GM10847 (cell line): ENCODE results near the gene KLHL22.

ENCODE experiments used
- POLR2A ChIP-seq: IDR thresholded peaks from 2 replicates; pipeline ENCODE4 v1.6.1; 2011; ENCODE audit not compliant: insufficient read length; ENCODE audit errors: extremely low read depth

KLHL22 gene

DNA sequence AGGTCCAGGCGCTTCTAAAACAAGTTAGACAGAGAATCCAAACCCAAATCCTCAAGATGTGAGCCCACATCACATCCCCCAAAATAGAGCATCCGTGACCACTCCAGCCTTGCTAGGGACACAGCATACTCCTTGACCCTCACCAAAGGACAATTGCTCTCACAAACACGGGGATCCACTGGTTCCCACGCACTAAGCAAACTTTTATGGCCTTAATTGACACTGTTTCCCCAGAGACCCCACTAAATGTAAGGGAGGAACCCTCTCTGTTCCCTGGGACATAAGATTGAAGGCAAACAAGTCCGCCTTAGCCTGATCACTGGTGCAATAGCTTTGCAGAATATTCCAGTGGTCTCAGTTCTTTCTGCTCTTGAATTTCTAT, 81.5 kb downstream of the KLHL22 start:
- no peak for TF ChIP-seq POLR2A

DNA sequence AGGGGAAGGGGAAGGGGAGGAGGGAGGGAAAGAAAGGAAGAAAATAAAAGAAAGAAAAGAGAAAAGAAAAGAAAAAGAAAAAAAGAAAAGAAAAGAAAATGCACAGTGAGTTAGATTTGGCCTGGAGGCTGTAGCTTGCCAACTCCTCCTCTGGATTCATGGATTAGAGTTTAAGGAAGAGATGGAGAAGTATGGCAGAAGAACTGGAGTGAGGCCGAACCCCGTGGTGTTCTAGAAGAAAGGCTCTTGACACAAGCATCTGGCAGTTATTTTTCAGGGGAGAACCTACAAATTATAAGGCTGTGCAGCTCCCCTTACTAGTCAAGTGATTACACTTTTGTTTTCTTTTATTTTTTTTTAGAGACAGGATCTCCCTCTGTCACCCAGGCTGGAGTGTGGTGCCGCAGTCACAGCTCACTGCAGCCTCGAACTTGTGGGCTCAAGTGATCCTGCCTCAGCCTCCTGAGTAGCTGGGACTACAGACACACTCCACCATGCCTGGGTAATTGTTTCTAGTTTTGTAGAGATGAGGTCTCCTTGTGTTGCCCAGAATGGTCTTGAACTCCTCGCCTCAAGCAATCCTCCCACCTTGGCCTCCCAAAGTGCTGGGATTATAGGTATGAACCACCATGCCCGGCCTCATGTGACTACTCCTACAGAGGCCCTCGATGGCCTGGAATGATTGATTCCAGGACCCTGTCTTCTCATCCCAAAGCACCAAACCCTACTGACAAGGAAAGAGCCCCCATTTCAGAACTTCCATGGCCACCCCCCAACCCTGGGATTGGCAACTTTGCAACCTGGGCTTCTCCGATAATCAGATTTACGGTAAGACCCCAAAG, 82.2 kb downstream of the KLHL22 start:
- TF ChIP-seq POLR2A: no peak

DNA sequence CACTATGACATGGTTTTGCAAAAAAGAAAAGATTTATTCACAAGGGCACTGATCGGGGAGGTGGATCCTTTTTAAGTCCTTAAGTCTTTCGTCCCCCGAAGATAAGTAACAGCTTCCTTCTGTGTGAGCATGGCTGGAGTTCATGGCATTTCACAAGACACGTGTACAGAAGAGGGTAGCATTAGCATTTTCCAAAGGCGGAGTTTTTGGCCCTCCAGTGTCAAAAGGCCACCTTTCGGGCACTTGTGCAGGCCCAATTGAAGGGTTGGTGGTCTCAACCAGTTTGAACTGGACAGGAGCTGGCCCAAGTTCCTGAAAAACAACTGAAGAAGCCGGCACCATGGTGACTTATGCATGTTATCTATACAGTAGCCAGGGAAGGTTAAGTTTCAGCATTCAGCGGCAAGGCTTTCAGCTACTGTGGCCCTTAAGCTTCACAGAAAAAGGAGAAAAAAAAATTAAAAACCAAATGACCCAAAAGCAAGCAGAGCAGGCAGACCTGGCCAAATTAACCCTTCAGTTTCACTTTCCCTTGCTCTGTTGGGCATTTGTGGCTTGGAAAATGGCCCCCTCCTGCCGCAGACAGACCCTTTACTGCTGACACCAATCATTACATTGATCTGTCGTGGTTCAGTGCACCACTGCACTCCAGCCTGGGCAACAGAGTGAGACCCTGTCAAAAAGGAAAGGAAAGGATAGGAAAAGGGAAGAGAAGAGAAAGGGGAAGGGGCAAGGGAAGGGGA, 83.0 kb downstream of the KLHL22 start:
- TF ChIP-seq POLR2A: no peak

DNA sequence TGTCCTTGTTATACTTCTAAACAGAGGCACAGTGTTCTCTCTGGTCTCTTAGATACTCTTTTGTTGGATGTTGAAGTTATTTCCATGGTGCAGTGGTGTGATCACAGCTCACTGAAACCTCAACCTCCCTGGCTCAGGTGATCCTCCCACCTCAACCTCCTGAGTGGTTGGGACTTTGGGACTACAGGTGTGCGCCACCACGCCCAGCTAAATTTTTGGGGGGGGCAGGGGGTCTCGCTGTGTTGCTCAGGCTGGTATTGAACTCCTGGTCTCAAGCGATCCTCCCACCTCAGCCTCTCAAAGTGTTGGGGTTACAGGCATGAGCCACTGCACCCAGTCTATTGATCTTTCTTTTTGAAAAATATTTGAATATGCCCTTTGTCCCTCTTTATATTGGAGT, 86.7 kb downstream of the KLHL22 start:
- no peak for TF ChIP-seq POLR2A

DNA sequence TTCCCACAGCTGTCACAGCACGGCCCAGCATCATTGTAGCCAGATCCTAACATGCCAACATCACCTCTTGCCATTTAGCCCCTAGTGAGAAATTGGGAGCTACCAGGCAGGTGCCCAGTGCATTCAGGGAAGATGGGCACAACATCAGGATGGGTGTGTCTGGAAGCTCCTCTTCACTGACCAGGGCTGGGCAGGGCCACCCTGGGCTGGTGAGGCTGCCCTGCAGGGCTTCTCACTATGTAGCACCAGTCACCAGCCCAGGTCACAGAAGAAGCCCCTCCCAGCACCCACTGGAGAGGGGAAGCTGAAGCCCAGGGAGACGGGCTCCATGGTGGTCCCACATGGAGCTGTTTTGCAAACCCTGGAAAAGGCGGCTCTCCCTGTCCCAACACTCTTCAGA, 87.8 kb downstream of the KLHL22 start:
- TF ChIP-seq POLR2A: no peak

DNA sequence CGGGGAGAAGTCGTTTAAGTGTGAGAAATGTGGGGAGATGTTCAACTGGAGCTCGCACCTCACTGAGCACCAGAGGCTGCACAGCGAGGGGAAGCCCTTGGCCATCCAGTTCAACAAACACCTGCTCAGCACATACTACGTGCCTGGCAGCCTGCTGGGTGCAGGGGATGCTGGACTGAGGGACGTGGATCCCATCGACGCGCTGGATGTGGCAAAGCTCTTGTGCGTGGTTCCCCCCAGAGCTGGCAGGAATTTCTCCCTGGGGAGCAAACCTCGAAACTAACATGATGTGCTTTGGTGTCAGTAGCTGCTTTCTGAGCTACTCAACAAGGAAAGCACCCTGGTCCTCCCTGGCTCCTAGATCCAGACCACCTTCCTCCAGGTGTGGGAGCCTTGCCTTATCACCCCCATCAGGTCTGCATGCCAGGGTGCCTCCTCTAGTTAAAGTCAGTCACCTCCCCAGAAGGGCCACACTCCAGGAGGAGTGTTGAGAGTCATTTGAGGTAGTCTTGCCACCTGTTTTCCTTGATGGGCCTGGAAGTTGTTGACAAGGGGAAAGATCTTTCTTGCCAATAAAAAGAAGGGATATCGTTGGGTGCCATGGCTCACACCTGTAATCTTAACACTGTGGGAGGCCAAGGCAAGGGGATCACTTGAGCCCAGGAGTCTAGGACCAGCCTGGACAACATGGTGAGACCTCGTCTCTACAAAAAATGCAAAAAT, 88.7 kb downstream of the KLHL22 start:
- TF ChIP-seq POLR2A: no peak

DNA sequence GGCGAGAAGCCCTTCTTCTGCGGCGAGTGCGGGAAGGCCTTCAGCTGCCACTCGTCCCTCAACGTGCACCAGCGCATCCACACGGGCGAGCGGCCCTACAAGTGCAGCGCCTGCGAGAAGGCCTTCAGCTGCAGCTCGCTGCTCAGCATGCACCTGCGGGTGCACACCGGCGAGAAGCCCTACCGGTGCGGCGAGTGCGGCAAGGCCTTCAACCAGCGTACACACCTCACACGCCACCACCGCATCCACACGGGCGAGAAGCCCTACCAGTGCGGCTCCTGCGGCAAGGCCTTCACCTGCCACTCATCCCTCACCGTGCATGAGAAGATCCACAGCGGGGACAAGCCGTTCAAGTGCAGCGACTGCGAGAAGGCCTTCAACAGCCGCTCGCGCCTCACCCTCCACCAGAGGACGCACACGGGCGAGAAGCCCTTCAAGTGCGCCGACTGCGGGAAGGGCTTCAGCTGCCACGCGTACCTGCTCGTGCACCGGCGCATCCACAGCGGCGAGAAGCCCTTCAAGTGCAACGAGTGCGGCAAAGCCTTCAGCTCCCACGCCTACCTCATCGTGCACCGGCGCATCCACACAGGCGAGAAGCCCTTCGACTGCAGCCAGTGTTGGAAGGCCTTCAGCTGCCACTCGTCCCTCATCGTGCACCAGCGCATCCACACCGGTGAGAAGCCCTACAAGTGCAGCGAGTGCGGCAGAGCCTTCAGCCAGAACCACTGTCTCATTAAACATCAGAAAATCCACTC, 89.5 kb downstream of the KLHL22 start:
- TF ChIP-seq POLR2A: no peak

DNA sequence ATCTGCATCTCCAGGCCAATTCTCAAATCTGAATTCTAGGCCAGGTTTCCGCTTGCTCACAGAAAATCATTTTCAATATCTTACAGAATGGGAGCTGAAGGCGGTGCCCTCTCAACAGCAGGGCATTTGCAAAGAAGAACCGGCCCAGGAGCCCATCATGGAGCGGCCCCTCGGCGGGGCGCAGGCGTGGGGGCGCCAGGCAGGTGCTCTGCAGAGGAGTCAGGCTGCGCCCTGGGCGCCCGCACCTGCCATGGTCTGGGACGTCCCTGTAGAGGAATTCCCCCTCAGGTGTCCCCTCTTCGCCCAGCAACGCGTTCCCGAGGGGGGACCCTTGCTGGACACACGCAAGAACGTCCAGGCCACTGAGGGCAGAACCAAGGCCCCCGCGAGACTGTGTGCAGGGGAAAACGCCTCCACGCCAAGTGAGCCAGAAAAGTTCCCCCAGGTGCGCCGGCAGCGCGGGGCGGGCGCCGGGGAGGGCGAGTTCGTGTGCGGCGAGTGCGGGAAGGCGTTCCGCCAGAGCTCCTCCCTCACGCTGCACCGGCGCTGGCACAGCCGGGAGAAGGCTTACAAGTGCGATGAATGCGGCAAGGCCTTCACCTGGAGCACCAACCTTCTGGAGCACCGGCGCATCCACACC, 90.2 kb downstream of the KLHL22 start:
- no peak for TF ChIP-seq POLR2A

DNA sequence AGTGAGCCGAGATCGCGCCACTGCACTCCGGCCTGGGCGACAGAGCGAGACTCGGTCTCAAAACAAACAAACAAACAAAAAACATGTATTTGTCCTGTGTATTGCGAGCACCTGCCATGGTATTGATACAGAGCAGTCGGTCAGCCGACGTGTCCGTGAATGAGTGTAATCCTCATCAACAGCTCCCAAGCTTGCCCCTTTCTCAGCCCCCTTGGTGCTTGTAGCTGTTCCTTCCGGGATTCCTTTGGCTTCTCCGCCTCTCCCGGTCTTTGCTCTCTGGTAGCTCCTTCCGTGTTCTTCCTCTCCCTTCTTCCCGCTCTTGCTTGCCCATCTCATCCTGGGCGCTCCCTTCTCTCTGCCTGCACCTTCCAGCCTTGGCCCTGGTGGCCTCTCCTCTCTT, 90.7 kb downstream of the KLHL22 start:
- no peak for TF ChIP-seq POLR2A

DNA sequence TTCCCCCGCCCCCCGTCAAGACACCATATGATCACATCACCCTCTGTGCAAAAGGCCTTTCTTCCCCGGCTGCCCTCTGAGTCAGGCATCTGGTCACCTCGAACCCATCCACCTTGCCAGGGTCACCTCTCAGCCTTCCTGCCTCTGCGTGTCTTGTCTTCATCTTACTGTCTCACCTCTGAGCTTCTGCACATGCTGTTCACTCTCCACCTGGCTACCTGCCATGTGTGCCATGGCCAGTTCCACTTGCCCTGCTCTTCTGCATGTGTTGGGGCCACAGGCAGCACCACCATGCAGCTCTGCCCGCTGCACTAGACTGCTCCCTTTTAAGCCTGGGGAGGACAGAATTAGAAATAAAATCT, 91.8 kb downstream of the KLHL22 start:
- TF ChIP-seq POLR2A: no peak

DNA sequence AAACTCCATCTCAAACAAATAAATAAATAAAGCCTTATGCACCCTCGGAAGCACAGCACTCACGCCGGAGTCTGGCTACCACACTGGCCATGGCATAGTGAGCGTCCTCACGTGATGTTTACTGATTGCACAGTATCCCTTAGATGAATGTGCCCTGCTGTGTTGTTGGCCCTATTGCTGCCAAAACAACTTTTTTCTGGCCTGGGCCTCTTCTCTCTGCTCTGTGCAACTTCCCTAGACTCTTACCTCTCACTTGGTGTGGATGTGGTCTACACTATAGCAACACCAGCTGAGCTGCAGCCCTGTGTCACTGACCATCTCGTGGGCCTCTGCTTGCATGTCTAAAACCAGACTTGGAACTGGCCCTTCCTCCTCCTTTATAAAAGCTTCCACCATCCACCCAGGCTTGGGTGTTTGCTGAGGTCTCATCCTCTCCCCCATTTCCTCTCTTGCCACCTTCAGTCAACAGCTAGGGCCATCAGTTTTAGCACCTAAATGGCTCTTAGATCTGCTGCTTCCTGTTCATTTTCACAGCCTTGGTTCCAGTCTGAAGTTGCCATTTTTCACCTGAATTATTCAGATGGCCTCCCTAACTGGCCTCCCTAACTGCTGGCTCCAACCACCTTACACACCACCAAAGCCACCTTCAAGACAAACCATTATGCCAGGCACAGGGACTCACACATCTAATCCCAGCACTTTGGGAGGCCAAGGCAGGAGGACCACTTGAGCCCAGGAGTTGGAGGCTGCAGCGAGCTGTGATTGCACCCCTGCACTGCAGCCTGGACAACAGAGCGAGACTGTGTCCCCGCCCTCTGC, 92.4 kb downstream of the KLHL22 start:
- no peak for TF ChIP-seq POLR2A

DNA sequence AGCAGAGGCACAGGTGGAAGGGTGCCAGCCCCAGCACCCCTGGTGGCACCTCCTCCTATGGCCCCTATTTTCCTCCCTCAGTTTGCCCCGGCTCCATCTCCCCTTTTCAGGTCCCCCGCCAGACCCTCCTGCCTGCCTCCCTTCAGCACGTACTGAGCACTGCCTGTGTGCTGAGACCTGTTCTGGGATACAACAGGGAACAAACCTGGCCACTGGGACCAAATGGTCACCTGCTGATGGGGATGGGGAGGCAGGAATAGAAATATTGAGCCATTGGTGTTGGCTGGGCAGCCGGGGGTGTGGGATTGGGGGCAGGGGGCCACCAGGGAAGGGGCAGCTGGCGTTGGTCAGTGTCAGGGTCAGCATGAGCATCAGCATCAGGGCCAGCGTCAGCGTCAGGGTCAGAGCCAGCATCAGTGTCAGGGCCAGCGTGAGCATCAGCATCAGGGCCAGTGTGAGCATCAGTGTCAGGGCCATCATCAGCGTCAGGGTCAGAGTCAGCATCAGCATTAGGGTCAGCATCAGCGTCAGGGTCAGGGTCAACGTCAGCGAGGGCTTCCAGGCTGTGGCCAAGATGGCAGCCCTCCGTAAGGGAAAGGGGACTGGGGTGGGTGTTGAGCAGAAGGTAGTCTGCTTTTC, 94.1 kb downstream of the KLHL22 start:
- TF ChIP-seq POLR2A: no peak

DNA sequence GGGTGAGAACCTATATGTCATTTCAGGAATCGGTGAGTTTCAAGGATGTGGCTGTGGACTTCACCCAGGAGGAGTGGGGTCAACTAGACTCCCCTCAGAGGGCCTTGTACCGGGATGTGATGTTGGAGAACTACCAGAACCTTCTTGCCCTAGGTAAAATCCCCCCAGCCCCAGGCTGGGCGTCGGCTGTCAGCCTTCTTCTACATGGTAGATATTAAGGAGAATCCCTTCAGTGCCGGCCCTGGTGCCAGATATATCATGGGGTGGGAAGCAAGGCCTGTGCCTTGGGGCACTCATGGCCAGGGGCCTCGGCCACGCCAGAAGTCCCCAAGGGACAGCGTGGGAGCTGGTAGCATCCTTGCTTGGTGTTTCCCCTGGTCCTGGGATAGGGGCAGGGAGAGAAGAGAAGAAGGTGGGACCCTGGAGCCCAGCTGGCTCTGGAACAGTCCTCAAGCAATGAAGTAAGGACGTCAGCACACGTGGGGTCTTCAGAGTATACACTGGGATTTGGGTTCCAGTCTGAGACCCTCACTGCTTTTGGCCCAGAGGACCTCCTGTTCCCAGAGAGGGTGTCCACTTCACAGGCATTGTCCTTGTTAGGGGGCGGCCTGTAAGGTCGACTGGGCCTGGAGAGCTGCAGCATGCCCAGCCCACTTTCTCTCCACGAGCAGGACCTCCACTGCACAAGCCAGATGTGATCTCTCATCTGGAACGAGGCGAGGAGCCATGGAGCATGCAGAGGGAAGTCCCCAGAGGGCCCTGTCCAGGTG, 94.8 kb downstream of the KLHL22 start:
- TF ChIP-seq POLR2A: no peak
